ENCODE results near the gene COL8A2. TPM values are rescaled to one million over a fixed set of nuclear protein-coding genes. Genes with fewer than 3 reads are reported as not detected.
A peak's percentile ranks its signal among the peaks of the same experiment; 100 is the strongest.

COL8A2 gene
- total and polyA plus RNA-seq, 8 donors: 0.43 to 8.4 (median 0.96) TPM

- no peaks in the 10 kb centered on the region for H3K36me3 ChIP-seq
- no peak overlapping the region for H3K4me3 ChIP-seq
- no peak overlapping the region for H3K27ac ChIP-seq
- peaks cover 0 to 7% of the 10 kb centered on the region in 2 donors for H3K27me3 ChIP-seq
- peaks cover 5 to 40% of the 10 kb centered on the region in 2 donors for H3K4me1 ChIP-seq
- intact Hi-C loops (cut with DNase I): no loop called here
- no peak for TF ChIP-seq CTCF (IDR thresholded peaks at IDR 0.05)
- DNase-seq (no peak), ATAC-seq (no peak)
- H3K9me3 ChIP-seq: no peaks in the 10 kb centered on the region
Measured at GRCh38 chr1:36118447-36119204, 6.4 kb downstream of the COL8A2 start.

- intact Hi-C loops (cut with DNase I): no loop called here
- H3K4me3 ChIP-seq: no peak overlapping the region
- H3K27ac ChIP-seq: no peak overlapping the region
- peaks cover 5 to 23% of the 10 kb centered on the region in 2 donors for H3K4me1 ChIP-seq
- no peaks in the 10 kb centered on the region for H3K36me3 ChIP-seq
- ATAC-seq: no peak
- H3K9me3 ChIP-seq: no peaks in the 10 kb centered on the region
- no peak for TF ChIP-seq CTCF (IDR thresholded peaks at IDR 0.05)
- DNase-seq: no peak
- H3K27me3 ChIP-seq: no peaks in the 10 kb centered on the region
Measured at GRCh38 chr1:36116901-36117300, 8.1 kb downstream of the COL8A2 start.

GRCh38 chr1:36115931-36116330 is 9.1 kb downstream of the COL8A2 start:
- peak; percentile 39 for ATAC-seq
- Histone ChIP-seq H3K36me3 (no peaks in the 10 kb centered on the region), H3K9me3 (no peaks in the 10 kb centered on the region), H3K27ac (no peak overlapping the region), H3K27me3 (no peaks in the 10 kb centered on the region), H3K4me3 (no peak overlapping the region), H3K4me1 (peaks cover 5 to 23% of the 10 kb centered on the region in 2 donors)
- intact Hi-C loops (cut with DNase I): no loop called here
- no peak for DNase-seq
- TF ChIP-seq CTCF (IDR thresholded peaks at IDR 0.05): no peak

GRCh38 chr1:36115200-36115669 is 9.8 kb downstream of the COL8A2 start:
- Histone ChIP-seq H3K27me3 (no peaks in the 10 kb centered on the region), H3K36me3 (no peaks in the 10 kb centered on the region), H3K9me3 (no peaks in the 10 kb centered on the region), H3K4me1 (peaks cover 5 to 22% of the 10 kb centered on the region in 2 donors), H3K4me3 (no peak overlapping the region), H3K27ac (no peak overlapping the region)
- intact Hi-C loops (cut with DNase I): no loop called here
- no peak for TF ChIP-seq CTCF (IDR thresholded peaks at IDR 0.05)
- ATAC-seq (peak; percentile 49), DNase-seq (peak in 1 of 4 donors; percentile 35)

GRCh38 chr1:36114371-36114770 is 10.7 kb downstream of the COL8A2 start:
- ATAC-seq: no peak
- Histone ChIP-seq H3K9me3 (no peaks in the 10 kb centered on the region), H3K4me1 (peaks cover 5 to 16% of the 10 kb centered on the region in 2 donors), H3K36me3 (no peaks in the 10 kb centered on the region), H3K27me3 (no peaks in the 10 kb centered on the region), H3K27ac (no peak overlapping the region), H3K4me3 (no peak overlapping the region)
- intact Hi-C loops (cut with DNase I): no loop called here
- TF ChIP-seq CTCF (IDR thresholded peaks at IDR 0.05): no peak
- DNase-seq: no peak
